ENCODE data around the gene RBMS3. TPM values are rescaled to one million over a fixed set of nuclear protein-coding genes. Genes with fewer than 3 reads are reported as not detected.

The RBMS3 gene
- total and polyA plus RNA-seq, 2 of the 8 experiments (the other 6 are each of a cell fraction or from before 2014, with no cell fraction given) = 3.7 to 6.9 TPM

DNA sequence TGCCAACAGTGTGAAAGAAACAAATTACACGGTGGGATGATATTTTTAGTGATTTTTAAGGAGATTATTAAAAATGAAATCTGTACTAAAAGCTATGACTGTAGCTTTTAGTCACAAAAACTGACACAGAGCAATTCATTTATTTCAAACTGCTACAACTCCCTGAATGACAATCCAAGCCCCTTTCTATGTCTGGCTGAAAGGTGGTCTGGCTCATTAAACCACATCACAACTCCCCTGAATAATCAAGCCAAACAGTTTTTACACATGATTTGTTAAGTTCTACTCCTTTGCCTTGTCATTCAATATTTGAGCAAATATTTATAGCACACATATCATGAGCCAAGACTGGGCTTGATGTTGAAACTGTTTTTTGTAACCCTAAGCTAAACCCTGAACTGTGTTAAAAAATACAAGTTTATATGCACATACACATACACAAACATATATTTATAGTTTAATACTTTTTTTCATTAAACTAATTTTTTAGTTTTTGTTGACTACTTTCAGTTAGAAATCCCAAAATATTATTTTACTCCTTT is 125.5 kb downstream of the RBMS3 start:
- H3K79me2 ChIP-seq (ENCODE audit: control insufficient read depth in 1 of 2, insufficient read depth in 2 of 2, low read length in 2 of 2) = no peaks in the 10 kb centered on the region
- H2AFZ ChIP-seq (ENCODE audit: low read length) = no peak overlapping the region
- no peak overlapping the region for H3K27ac ChIP-seq (ENCODE audit: low read depth, low read length)
- H3K56ac ChIP-seq (replicated peaks; ENCODE audit: insufficient read length, low read depth, low read length) = no peak overlapping the region
- WGBS, 2 experiments (ENCODE audit: extremely low coverage in 1 of 2, insufficient coverage in 1 of 2, insufficient read length in 1 of 2, insufficient replicate concordance in 2 of 2, low coverage in 1 of 2, low lambda C conversion rate in 2 of 2, missing lambda C conversion rate in 1 of 2) = 95 to 100% methylated on average over 1 of the region's 1 CpG
- H2AK5ac ChIP-seq (ENCODE audit: low read depth, low read length) = no peak overlapping the region
- no peak for DNase-seq (ENCODE audit: low read depth in 1 of 2, low spot score in 2 of 2)
- no peak overlapping the region for H3K18ac ChIP-seq (ENCODE audit: extremely low read depth, low read length)
- ChIA-PET CTCF (ENCODE audit: partially characterized antibody) (no interaction called here), POLR2A (ENCODE audit: partially characterized antibody) (no interaction called here)
- no peaks in the 10 kb centered on the region for H4K20me1 ChIP-seq (replicated peaks in 1 of 2; ENCODE audit: control insufficient read depth in 1 of 2, insufficient read depth in 2 of 2, low read length in 2 of 2)
- H3K9ac ChIP-seq (replicated peaks in 1 of 4; ENCODE audit: extremely low read depth in 1 of 4, low read depth in 3 of 4, low read length in 3 of 4) = peak overlapping the region in 1 of 4 experiments; percentile 8; a peak in 1 of 7 replicates
- H3K4me2 ChIP-seq (ENCODE audit: insufficient read depth in 1 of 2, low read depth in 2 of 2, low read length in 2 of 2) = no peak overlapping the region
- H3K79me1 ChIP-seq (ENCODE audit: low read depth, low read length) = no peaks in the 10 kb centered on the region
- TF ChIP-seq SIN3A (conservative IDR thresholded peaks at IDR 0.05 in 1 of 2, IDR thresholded peaks at IDR 0.05 in 1 of 2; ENCODE audit: low read depth in 1 of 2, low read length in 2 of 2) = no peak
- H2BK5ac ChIP-seq (ENCODE audit: low read depth, low read length) = no peak overlapping the region
- no peak overlapping the region for H2BK120ac ChIP-seq (replicated peaks; ENCODE audit: low read depth, low read length)
- H3K4ac ChIP-seq (replicated peaks; ENCODE audit: insufficient read length, low read depth, low read length) = no peak overlapping the region
- H4K91ac ChIP-seq (replicated peaks; ENCODE audit: insufficient read length, low read length) = no peak overlapping the region
- FAIRE-seq = no peak
- H3K23me2 ChIP-seq (ENCODE audit: low read depth, low read length) = no peaks in the 10 kb centered on the region
- no peaks in the 10 kb centered on the region for H3K27me3 ChIP-seq (replicated peaks in 1 of 4; ENCODE audit: control insufficient read depth in 3 of 4, extremely low read depth in 1 of 4, insufficient read depth in 3 of 4, low read length in 3 of 4)
- H3K4me1 ChIP-seq (replicated peaks in 1 of 4; ENCODE audit: control insufficient read depth in 3 of 4, insufficient read depth in 4 of 4, low read length in 3 of 4) = peaks cover 0 to 4% (median 0%) of the 10 kb centered on the region in 4 experiments; a peak in 1 of 7 replicates
- no peak overlapping the region for H2BK12ac ChIP-seq (ENCODE audit: low read depth, low read length)
- H3K36me3 ChIP-seq (ENCODE audit: control insufficient read depth in 2 of 4, insufficient read depth in 4 of 4, low read length in 3 of 4) = no peaks in the 10 kb centered on the region
- no peak overlapping the region for H4K8ac ChIP-seq (ENCODE audit: extremely low read depth, insufficient read depth, low read length)
- no peak overlapping the region for H3K23ac ChIP-seq (ENCODE audit: insufficient read length)
- no peaks in the 10 kb centered on the region for H3K9me3 ChIP-seq (ENCODE audit: insufficient read depth in 2 of 2, low read depth in 1 of 2, low read length in 1 of 2)
- H2BK15ac ChIP-seq (ENCODE audit: low read length) = no peak overlapping the region
- H4K5ac ChIP-seq (ENCODE audit: insufficient read length, low read depth, low read length) = no peak overlapping the region
- H2BK20ac ChIP-seq (ENCODE audit: low read length) = no peak overlapping the region
- H3K4me3 ChIP-seq (ENCODE audit: extremely low read depth in 1 of 4, insufficient read depth in 2 of 4, low read depth in 3 of 4, low read length in 4 of 4) = no peak overlapping the region
- no peak overlapping the region for H3K14ac ChIP-seq (ENCODE audit: insufficient read length)
